ENCODE results near the gene XCR1.

The XCR1 gene

GRCh38 chr3:45980229-45980813 lies 47.0 kb downstream of the XCR1 start:
- DNase-seq: no peak

GRCh38 chr3:45979378-45979777 lies 47.9 kb downstream of the XCR1 start:
- no peak for DNase-seq

GRCh38 chr3:45978006-45978761 lies 49.1 kb downstream of the XCR1 start:
- peak; percentile 39 for DNase-seq

- DNase-seq: peak; percentile 31
These were observed 50.8 kb downstream of the XCR1 start for GRCh38 chr3:45976191-45977091.

- no peak for DNase-seq
These were observed 51.6 kb downstream of the XCR1 start for GRCh38 chr3:45975686-45976085.

GRCh38 chr3:45974686-45975085 lies 52.6 kb downstream of the XCR1 start:
- no peak for DNase-seq

GRCh38 chr3:45972534-45973402 lies 54.5 kb downstream of the XCR1 start:
- DNase-seq: no peak

GRCh38 chr3:45969953-45970352 lies 57.3 kb downstream of the XCR1 start:
- DNase-seq: no peak

GRCh38 chr3:45969116-45969515 lies 58.2 kb downstream of the XCR1 start:
- DNase-seq: no peak

GRCh38 chr3:45968706-45969105 lies 58.6 kb downstream of the XCR1 start:
- no peak for DNase-seq

GRCh38 chr3:45968149-45968548 lies 59.1 kb downstream of the XCR1 start:
- DNase-seq: no peak

- DNase-seq: no peak
These were observed 59.6 kb downstream of the XCR1 start for GRCh38 chr3:45967724-45968123.

Data from activated CD4-positive, alpha-beta T cell treated with anti-CD3 and anti-CD28 coated beads, Interleukin-2, amount 50 U/mL, for 1 hour (primary cell).